HCT116 (cell line): ENCODE measurements around the gene C10orf90. TPM values are rescaled to one million over a fixed set of nuclear protein-coding genes. Genes with fewer than 3 reads are reported as not detected.

Experiments
- ATAC-seq: fragments of 200-7000 bp; cut with Tn5 transposase; 2 replicates; pipeline ENCODE4 v1.9.1; 2020; ENCODE audit warnings: mild to moderate bottlenecking, moderate library complexity
- BruUV-seq: library from RNA; stranded (reverse); fragments of 400-500 nt; replicated peaks from 2 replicates; lab custom pipeline; 2021; lab: Mats Ljungman, UMichigan
- CTCF ChIA-PET: fragments of 300-600 bp; sonication (Branson Sonifier 250); formaldehyde crosslinking; loops from one replicate; lab custom pipeline; 2021; ENCODE audit warnings: antibody characterized with exemption; lab: Charles Lee
- POLR2A ChIA-PET: fragments of 300-600, 350-600 bp; sonication (Branson Sonifier 250); formaldehyde crosslinking; loops from one replicate; lab custom pipeline; 2021; ENCODE audit warnings: antibody characterized with exemption; lab: Charles Lee
- RAD21 ChIA-PET, 2 experiments: fragments of 300-600 bp; sonication (Branson Sonifier 250); formaldehyde crosslinking; loops; one replicate each; lab custom pipeline; 2023; ENCODE audit warnings: low total read pairs in 2 of 2; ENCODE audit not compliant: uncharacterized antibody in 2 of 2, unreplicated experiment in 2 of 2, low non-redundant PET in 1 of 2; lab: Charles Lee
- DNase-seq: peaks from one replicate; pipeline ENCODE4 v3.0.0-alpha.2; 2010; ENCODE audit warnings: low read depth, low spot score
- H2AFZ ChIP-seq: fragments of 200-600 bp; shearing (Covaris generic), sonication (generic); 2 replicates; pipeline ENCODE4 v1.6.1; 2017; ENCODE audit warnings: low read depth, mixed run types, mixed read lengths, antibody characterized with exemption, low read length; ENCODE audit not compliant: poor library complexity, severe bottlenecking
- H3K27ac ChIP-seq: 2 replicates; pipeline ENCODE4 v1.5.1; 2012; ENCODE audit warnings: low read depth, low read length
- H3K27me3 ChIP-seq: fragments of 200-600 bp; sonication (generic); 2 replicates; pipeline ENCODE4 v1.6.1; 2016; ENCODE audit warnings: mixed run types, low read length, mixed read lengths; ENCODE audit not compliant: insufficient read depth
- H3K36me3 ChIP-seq, 2 experiments: fragments of 200-500 bp in 1 of 2; fragments of 200-600 bp in 1 of 2; sonication (Bioruptor generic) in 1 of 2; sonication (generic) in 1 of 2; 2 replicates each; pipeline versions ENCODE4 v1.5.1 to v1.6.1; 2014 to 2016; ENCODE audit warnings: low read length in 2 of 2, inconsistent platforms in 1 of 2, mixed read lengths in 1 of 2, mixed run types in 1 of 2; ENCODE audit not compliant: insufficient read depth in 2 of 2, control insufficient read depth in 1 of 2
- H3K4me1 ChIP-seq, 2 experiments: fragments of 200-600 bp in 1 of 2; sonication (generic) in 1 of 2; 2 replicates each; pipeline versions ENCODE4 v1.5.1 to v1.6.1; 2012 to 2017; ENCODE audit warnings: low read length in 2 of 2, inconsistent platforms in 1 of 2, mild to moderate bottlenecking in 1 of 2, mixed read lengths in 1 of 2, mixed run types in 1 of 2, moderate library complexity in 1 of 2; ENCODE audit not compliant: insufficient read depth in 2 of 2, control insufficient read depth in 1 of 2
- H3K4me2 ChIP-seq: fragments of 200-600 bp; sonication (generic); 2 replicates; pipeline ENCODE4 v1.6.1; 2017; ENCODE audit warnings: mixed run types, low read length, mixed read lengths
- H3K4me3 ChIP-seq, 2 experiments: fragments of 200-600 bp in 1 of 2; sonication (generic) in 1 of 2; replicated peaks in 1 of 2; 2 replicates each; pipeline ENCODE4 v1.5.1; 2011 to 2016; ENCODE audit warnings: low read length in 2 of 2, control low read depth in 1 of 2, low read depth in 1 of 2, mild to moderate bottlenecking in 1 of 2, mixed read lengths in 1 of 2, mixed run types in 1 of 2
- H3K79me2 ChIP-seq: fragments of 200-600 bp; sonication (generic); 2 replicates; pipeline ENCODE4 v1.6.1; 2017; ENCODE audit warnings: mild to moderate bottlenecking, mixed run types, low read length, moderate library complexity, mixed read lengths; ENCODE audit not compliant: insufficient read depth
- H3K9ac ChIP-seq: fragments of 200-600 bp; sonication (generic); 2 replicates; pipeline ENCODE4 v1.6.1; 2016; ENCODE audit warnings: low read length, mixed read lengths
- H3K9me2 ChIP-seq: fragments of 200-600 bp; sonication (generic), shearing (Covaris generic); 2 replicates; pipeline ENCODE4 v1.6.1; 2017; ENCODE audit warnings: mixed run types, mild to moderate bottlenecking, moderate library complexity; ENCODE audit not compliant: insufficient read depth
- H3K9me3 ChIP-seq, 2 experiments: fragments of 200-500 bp in 1 of 2; fragments of 200-600 bp in 1 of 2; sonication (Bioruptor generic) in 1 of 2; sonication (generic) in 1 of 2; 2 replicates each; pipeline ENCODE4 v1.6.1; 2014 to 2017; ENCODE audit warnings: low read length in 2 of 2, mixed read lengths in 2 of 2, inconsistent platforms in 1 of 2, low read depth in 1 of 2, mild to moderate bottlenecking in 1 of 2, mixed run types in 1 of 2, moderate library complexity in 1 of 2; ENCODE audit not compliant: control insufficient read depth in 1 of 2, insufficient read depth in 1 of 2
- H4K20me1 ChIP-seq: fragments of 200-600 bp; sonication (generic), shearing (Covaris generic); 2 replicates; pipeline ENCODE4 v1.6.1; 2017; ENCODE audit warnings: mixed run types, mild to moderate bottlenecking, moderate library complexity; ENCODE audit not compliant: insufficient read depth
- CBX3 ChIP-seq: IDR thresholded peaks from 2 replicates; pipeline ENCODE4 v1.6.1; 2012; ENCODE audit warnings: low read depth
- CEBPB ChIP-seq: IDR thresholded peaks from 2 replicates; pipeline ENCODE4 v1.6.1; 2012; ENCODE audit warnings: low read depth
- EGR1 ChIP-seq: IDR thresholded peaks from 2 replicates; pipeline ENCODE4 v1.6.1; 2012; ENCODE audit warnings: low read depth
- ELF1 ChIP-seq: IDR thresholded peaks from 2 replicates; pipeline ENCODE4 v1.6.1; 2012; ENCODE audit warnings: low read depth, borderline replicate concordance
- EZH2 ChIP-seq: fragments of 200-600 bp; sonication (generic); IDR thresholded peaks from 2 replicates; pipeline ENCODE4 v1.6.1; 2017; ENCODE audit warnings: antibody characterized with exemption, mixed run types
- EZH2phosphoT487 ChIP-seq: fragments of 200-600 bp; IDR thresholded peaks from 2 replicates; pipeline ENCODE4 v1.6.1; 2018; ENCODE audit warnings: antibody characterized with exemption, borderline replicate concordance
- FOSL1 ChIP-seq: IDR thresholded peaks from 2 replicates; pipeline ENCODE4 v1.6.1; 2012; ENCODE audit warnings: low read depth
- JUND ChIP-seq: IDR thresholded peaks from 2 replicates; pipeline ENCODE4 v1.6.1; 2012
- POLR2A ChIP-seq: IDR thresholded peaks from 2 replicates; pipeline ENCODE4 v1.7.0; 2011; ENCODE audit warnings: borderline replicate concordance; ENCODE audit not compliant: insufficient read depth, insufficient read length; ENCODE audit errors: extremely low read depth
- POLR2AphosphoS5 ChIP-seq: IDR thresholded peaks from 2 replicates; pipeline ENCODE4 v1.6.1; 2011; ENCODE audit warnings: mild to moderate bottlenecking, low read depth, low read length, moderate library complexity
- RAD21 ChIP-seq: IDR thresholded peaks from 2 replicates; pipeline ENCODE4 v1.6.1; 2012; ENCODE audit warnings: low read depth, mild to moderate bottlenecking
- SIN3A ChIP-seq: IDR thresholded peaks from 2 replicates; pipeline ENCODE4 v1.6.1; 2012; ENCODE audit warnings: low read depth
- SP1 ChIP-seq: IDR thresholded peaks from 2 replicates; pipeline ENCODE4 v1.6.1; 2012; ENCODE audit warnings: low read depth
- YY1 ChIP-seq: IDR thresholded peaks from 2 replicates; pipeline ENCODE4 v1.6.1; 2011; ENCODE audit warnings: low read length, low read depth, moderate library complexity, mild to moderate bottlenecking; ENCODE audit not compliant: insufficient replicate concordance; ENCODE audit errors: extremely low read depth
- ZFX ChIP-seq: fragments of 450-650 bp; IDR thresholded peaks from 2 replicates; pipeline ENCODE4 v1.6.1; 2017
- ZNF274 ChIP-seq: fragments of 200-500 bp; sonication (Bioruptor generic); IDR thresholded peaks from 2 replicates; pipeline ENCODE4 v1.6.1; 2014; ENCODE audit warnings: mild to moderate bottlenecking, low read depth, low read length, inconsistent platforms
- intact Hi-C: fragments of 100-400 bp; cut with micrococcal nuclease; formaldehyde crosslinking; loops from 2 replicates; pipeline ENCODE4 v1.10.0; 2022
- total RNA-seq: library from RNA; stranded (reverse); gene quantifications from one replicate; pipeline ENCODE4 v1.2.1, GENCODE V29; 2021; ENCODE audit not compliant: unreplicated experiment
- TF ChIP-seq, protein P1 (sequence below): IDR thresholded peaks from 2 replicates; pipeline ENCODE4 v1.6.1; 2012
- TF ChIP-seq, protein P2 (sequence below): IDR thresholded peaks from 2 replicates; pipeline ENCODE4 v1.6.1; 2012
- TF ChIP-seq, protein P3 (sequence below), 3 experiments: fragments of 200-600 bp in 1 of 3; sonication (generic) in 1 of 3; IDR thresholded peaks in 2 of 3; conservative IDR thresholded peaks in 1 of 3; 2 replicates each; pipeline ENCODE4 v1.5.1; 2012 to 2017; ENCODE audit warnings: low read depth in 2 of 3, low read length in 2 of 3, antibody characterized with exemption in 1 of 3, borderline replicate concordance in 1 of 3, control low read depth in 1 of 3, mild to moderate bottlenecking in 1 of 3, mixed read lengths in 1 of 3, mixed run types in 1 of 3, moderate library complexity in 1 of 3; ENCODE audit not compliant: insufficient read depth in 1 of 3
- TF ChIP-seq, protein P4 (sequence below): IDR thresholded peaks from 2 replicates; pipeline ENCODE4 v1.6.1; 2012; ENCODE audit warnings: low read depth

Gene C10orf90
- total RNA-seq, 1 experiment from 2014 or later: not detected

DNA sequence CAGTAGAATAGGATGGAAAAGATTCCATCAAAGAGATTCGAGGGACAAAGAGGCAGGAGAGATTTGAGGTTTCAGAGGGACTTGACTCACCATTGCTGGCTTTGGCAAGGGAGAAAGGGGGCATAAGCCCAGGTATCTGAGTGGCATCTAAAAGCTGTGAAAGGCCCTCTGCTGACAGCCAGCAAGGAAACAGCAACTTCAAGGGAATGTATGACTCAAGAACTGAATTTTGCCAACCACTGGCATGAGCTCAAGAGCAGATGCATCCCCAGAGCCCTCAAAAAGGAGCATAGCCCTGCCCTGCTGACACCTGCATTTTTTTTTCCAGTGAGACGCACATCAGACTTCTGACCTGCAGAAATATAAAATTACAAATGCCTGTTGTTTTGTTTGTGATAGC lies 262.7 kb downstream of the C10orf90 start:
- Histone ChIP-seq H3K4me2 (no peak overlapping the region), H3K9me2 (no peaks in the 10 kb centered on the region), H3K27ac (no peak overlapping the region), H3K4me1 (no peaks in the 10 kb centered on the region), H3K79me2 (no peaks in the 10 kb centered on the region), H2AFZ (no peak overlapping the region), H3K36me3 (no peaks in the 10 kb centered on the region), H4K20me1 (no peaks in the 10 kb centered on the region), H3K9ac (no peak overlapping the region), H3K4me3 (no peak overlapping the region), H3K9me3 (no peaks in the 10 kb centered on the region), H3K27me3 (peaks cover 34% of the 10 kb centered on the region)
- no peak for ATAC-seq
- POLR2A ChIA-PET: no interaction called here
- RAD21 ChIA-PET: interaction anchor here in 1 of 2 experiments (0.7 kb wide), 1 partner anchor 167 kb away, joined by 3 read pairs; no protein-coding TSS in a partner anchor
- CTCF ChIA-PET: interaction anchor here (1.0 kb wide), 1 partner anchor 248 kb away, joined by 3 read pairs; no protein-coding TSS in a partner anchor
- TF ChIP-seq RAD21: no peak
- TF ChIP-seq CEBPB: no peak
- TF ChIP-seq FOSL1: no peak
- TF ChIP-seq EZH2phosphoT487: no peak
- no peak for TF ChIP-seq ZFX
- TF ChIP-seq, protein P1, sequence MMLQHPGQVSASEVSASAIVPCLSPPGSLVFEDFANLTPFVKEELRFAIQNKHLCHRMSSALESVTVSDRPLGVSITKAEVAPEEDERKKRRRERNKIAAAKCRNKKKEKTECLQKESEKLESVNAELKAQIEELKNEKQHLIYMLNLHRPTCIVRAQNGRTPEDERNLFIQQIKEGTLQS: no peak
- TF ChIP-seq, protein P2, sequence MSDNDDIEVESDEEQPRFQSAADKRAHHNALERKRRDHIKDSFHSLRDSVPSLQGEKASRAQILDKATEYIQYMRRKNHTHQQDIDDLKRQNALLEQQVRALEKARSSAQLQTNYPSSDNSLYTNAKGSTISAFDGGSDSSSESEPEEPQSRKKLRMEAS: no peak
- no peak for TF ChIP-seq ZNF274
- no peak for TF ChIP-seq YY1
- no peak for TF ChIP-seq POLR2A
- TF ChIP-seq JUND: no peak
- TF ChIP-seq CBX3: no peak
- no peak for TF ChIP-seq EZH2
- no peak for TF ChIP-seq EGR1
- no peak for TF ChIP-seq ELF1
- TF ChIP-seq, protein P3, sequence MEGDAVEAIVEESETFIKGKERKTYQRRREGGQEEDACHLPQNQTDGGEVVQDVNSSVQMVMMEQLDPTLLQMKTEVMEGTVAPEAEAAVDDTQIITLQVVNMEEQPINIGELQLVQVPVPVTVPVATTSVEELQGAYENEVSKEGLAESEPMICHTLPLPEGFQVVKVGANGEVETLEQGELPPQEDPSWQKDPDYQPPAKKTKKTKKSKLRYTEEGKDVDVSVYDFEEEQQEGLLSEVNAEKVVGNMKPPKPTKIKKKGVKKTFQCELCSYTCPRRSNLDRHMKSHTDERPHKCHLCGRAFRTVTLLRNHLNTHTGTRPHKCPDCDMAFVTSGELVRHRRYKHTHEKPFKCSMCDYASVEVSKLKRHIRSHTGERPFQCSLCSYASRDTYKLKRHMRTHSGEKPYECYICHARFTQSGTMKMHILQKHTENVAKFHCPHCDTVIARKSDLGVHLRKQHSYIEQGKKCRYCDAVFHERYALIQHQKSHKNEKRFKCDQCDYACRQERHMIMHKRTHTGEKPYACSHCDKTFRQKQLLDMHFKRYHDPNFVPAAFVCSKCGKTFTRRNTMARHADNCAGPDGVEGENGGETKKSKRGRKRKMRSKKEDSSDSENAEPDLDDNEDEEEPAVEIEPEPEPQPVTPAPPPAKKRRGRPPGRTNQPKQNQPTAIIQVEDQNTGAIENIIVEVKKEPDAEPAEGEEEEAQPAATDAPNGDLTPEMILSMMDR (IDR thresholded peaks at IDR 0.05 in 2 of 3, conservative IDR thresholded peaks at IDR 0.05 in 1 of 3; ENCODE audit: borderline replicate concordance in 1 of 3, insufficient read depth in 1 of 3, low read depth in 2 of 3, low read length in 2 of 3): no peak
- no peak for TF ChIP-seq POLR2AphosphoS5
- no peak for TF ChIP-seq SIN3A
- TF ChIP-seq, protein P4, sequence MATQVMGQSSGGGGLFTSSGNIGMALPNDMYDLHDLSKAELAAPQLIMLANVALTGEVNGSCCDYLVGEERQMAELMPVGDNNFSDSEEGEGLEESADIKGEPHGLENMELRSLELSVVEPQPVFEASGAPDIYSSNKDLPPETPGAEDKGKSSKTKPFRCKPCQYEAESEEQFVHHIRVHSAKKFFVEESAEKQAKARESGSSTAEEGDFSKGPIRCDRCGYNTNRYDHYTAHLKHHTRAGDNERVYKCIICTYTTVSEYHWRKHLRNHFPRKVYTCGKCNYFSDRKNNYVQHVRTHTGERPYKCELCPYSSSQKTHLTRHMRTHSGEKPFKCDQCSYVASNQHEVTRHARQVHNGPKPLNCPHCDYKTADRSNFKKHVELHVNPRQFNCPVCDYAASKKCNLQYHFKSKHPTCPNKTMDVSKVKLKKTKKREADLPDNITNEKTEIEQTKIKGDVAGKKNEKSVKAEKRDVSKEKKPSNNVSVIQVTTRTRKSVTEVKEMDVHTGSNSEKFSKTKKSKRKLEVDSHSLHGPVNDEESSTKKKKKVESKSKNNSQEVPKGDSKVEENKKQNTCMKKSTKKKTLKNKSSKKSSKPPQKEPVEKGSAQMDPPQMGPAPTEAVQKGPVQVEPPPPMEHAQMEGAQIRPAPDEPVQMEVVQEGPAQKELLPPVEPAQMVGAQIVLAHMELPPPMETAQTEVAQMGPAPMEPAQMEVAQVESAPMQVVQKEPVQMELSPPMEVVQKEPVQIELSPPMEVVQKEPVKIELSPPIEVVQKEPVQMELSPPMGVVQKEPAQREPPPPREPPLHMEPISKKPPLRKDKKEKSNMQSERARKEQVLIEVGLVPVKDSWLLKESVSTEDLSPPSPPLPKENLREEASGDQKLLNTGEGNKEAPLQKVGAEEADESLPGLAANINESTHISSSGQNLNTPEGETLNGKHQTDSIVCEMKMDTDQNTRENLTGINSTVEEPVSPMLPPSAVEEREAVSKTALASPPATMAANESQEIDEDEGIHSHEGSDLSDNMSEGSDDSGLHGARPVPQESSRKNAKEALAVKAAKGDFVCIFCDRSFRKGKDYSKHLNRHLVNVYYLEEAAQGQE: no peak
- TF ChIP-seq SP1: no peak
- no TSS peak for BruUV-seq
- no peak for DNase-seq
- intact Hi-C loops: no loop called here
